Neural cell (in vitro differentiated cells): Measurements from ENCODE around the gene CATSPER1. TPM values are rescaled to one million over a fixed set of nuclear protein-coding genes. Genes with fewer than 3 reads are reported as not detected.

Experiments used
- H2AFZ ChIP-seq: fragments of 200-600, 300-800 bp; sonication (generic), shearing (Covaris generic); 2 replicates; pipeline ENCODE4 v1.6.0; 2014; ENCODE audit warnings: low read depth, mild to moderate bottlenecking, antibody characterized with exemption, low read length, moderate library complexity
- H3F3A ChIP-seq: fragments of 200-600 bp; shearing (Covaris generic); 2 replicates; pipeline ENCODE4 v1.6.1; 2016; ENCODE audit warnings: mild to moderate bottlenecking, moderate library complexity, mixed read lengths, antibody characterized with exemption, low read length; ENCODE audit not compliant: insufficient read depth, poor library complexity, severe bottlenecking
- H3K27ac ChIP-seq: fragments of 200-600, 300-800 bp; sonication (generic), shearing (Covaris generic); 2 replicates; pipeline ENCODE4 v1.5.1; 2014; ENCODE audit warnings: mild to moderate bottlenecking, low read length, moderate library complexity
- H3K27me3 ChIP-seq: fragments of 300-800, 200-600 bp; sonication (generic), shearing (Covaris generic); 2 replicates; pipeline ENCODE4 v1.6.0; 2014; ENCODE audit warnings: mild to moderate bottlenecking, low read depth, low read length, moderate library complexity; ENCODE audit not compliant: insufficient read depth
- H3K36me3 ChIP-seq: fragments of 300-800, 200-600 bp; sonication (generic), shearing (Covaris generic); 2 replicates; pipeline ENCODE4 v1.5.1; 2014; ENCODE audit warnings: mild to moderate bottlenecking, antibody characterized with exemption, low read length, moderate library complexity; ENCODE audit not compliant: insufficient read depth
- H3K4me2 ChIP-seq: fragments of 300-800, 200-600 bp; sonication (generic), shearing (Covaris generic); 2 replicates; pipeline ENCODE4 v1.6.0; 2014; ENCODE audit warnings: mild to moderate bottlenecking, low read length
- H3K4me3 ChIP-seq: fragments of 300-800, 200-600 bp; sonication (generic), shearing (Covaris generic); 2 replicates; pipeline ENCODE4 v1.5.1; 2014; ENCODE audit warnings: mild to moderate bottlenecking, low read length, moderate library complexity
- H3K79me2 ChIP-seq: fragments of 200-600 bp; shearing (Covaris generic); replicated peaks from 2 replicates; pipeline ENCODE4 v1.6.0; 2014; ENCODE audit warnings: mild to moderate bottlenecking, low read length, moderate library complexity; ENCODE audit not compliant: insufficient read depth
- H3K9ac ChIP-seq: fragments of 300-800, 200-600 bp; sonication (generic), shearing (Covaris generic); 2 replicates; pipeline ENCODE4 v1.6.1; 2016; ENCODE audit warnings: mild to moderate bottlenecking, low read length, mixed read lengths
- H3K9me2 ChIP-seq: fragments of 200-600 bp; shearing (Covaris generic); 2 replicates; pipeline ENCODE4 v1.6.1; 2016; ENCODE audit warnings: mild to moderate bottlenecking, low read length, mixed read lengths; ENCODE audit not compliant: insufficient read depth
- H3K9me3 ChIP-seq: fragments of 200-600, 300-800 bp; sonication (generic), shearing (Covaris generic); 2 replicates; pipeline ENCODE4 v1.6.1; 2016; ENCODE audit warnings: mild to moderate bottlenecking, mixed run types, low read length, moderate library complexity, mixed read lengths
- H4K20me1 ChIP-seq: fragments of 200-600 bp; shearing (Covaris generic); 2 replicates; pipeline ENCODE4 v1.6.1; 2016; ENCODE audit warnings: mild to moderate bottlenecking, mixed run types; ENCODE audit not compliant: insufficient read depth
- CTCF ChIP-seq: fragments of 450-650 bp; IDR thresholded peaks from 2 replicates; pipeline ENCODE4 v1.5.1; 2014; ENCODE audit warnings: antibody characterized with exemption, mild to moderate bottlenecking, moderate library complexity; ENCODE audit not compliant: poor library complexity, severe bottlenecking
- EP300 ChIP-seq: fragments of 450-650 bp; conservative IDR thresholded peaks from 2 replicates; pipeline ENCODE4 v1.6.1; 2014; ENCODE audit warnings: antibody characterized with exemption, mild to moderate bottlenecking, moderate library complexity; ENCODE audit not compliant: poor library complexity, severe bottlenecking
- EZH2 ChIP-seq: fragments of 200-600, 300-800 bp; shearing (Covaris generic), sonication (generic); IDR thresholded peaks from 2 replicates; pipeline ENCODE4 v1.6.1; 2014; ENCODE audit warnings: antibody characterized with exemption, low read length, borderline replicate concordance, mild to moderate bottlenecking; ENCODE audit not compliant: insufficient read depth, poor library complexity, severe bottlenecking
- MXI1 ChIP-seq: fragments of 450-650 bp; conservative IDR thresholded peaks from 2 replicates; pipeline ENCODE4 v1.6.1; 2014; ENCODE audit warnings: antibody characterized with exemption, mild to moderate bottlenecking; ENCODE audit not compliant: poor library complexity, severe bottlenecking
- POLR2AphosphoS5 ChIP-seq: IDR thresholded peaks from 2 replicates; pipeline ENCODE4 v1.6.1; 2012
- RAD21 ChIP-seq: fragments of 450-650 bp; conservative IDR thresholded peaks from 2 replicates; pipeline ENCODE4 v1.6.1; 2014; ENCODE audit warnings: antibody characterized with exemption, mild to moderate bottlenecking, moderate library complexity
- REST ChIP-seq: IDR thresholded peaks from 2 replicates; pipeline ENCODE4 v1.6.1; 2012; ENCODE audit warnings: borderline replicate concordance
- SMC3 ChIP-seq: fragments of 450-650 bp; conservative IDR thresholded peaks from 2 replicates; pipeline ENCODE4 v1.6.1; 2014; ENCODE audit warnings: antibody characterized with exemption, mild to moderate bottlenecking, moderate library complexity; ENCODE audit not compliant: poor library complexity
- TAF1 ChIP-seq: IDR thresholded peaks from 2 replicates; pipeline ENCODE4 v1.6.1; 2012; ENCODE audit warnings: low read depth
- polyA plus RNA-seq: library from polyadenylated mRNA; depleted of rRNA; stranded (reverse); fragments of >200 nt; gene quantifications from 2 replicates; pipeline ENCODE4 v1.2.3, GENCODE V29; 2014

Gene CATSPER1
- polyA plus RNA-seq, 1 donor from 2014 or later = not detected

- Histone ChIP-seq H3K9ac (peak overlapping the region; percentile 75), H3K79me2 (peaks cover 24% of the 10 kb centered on the region), H3K4me3 (peak overlapping the region; percentile 87), H3K36me3 (peaks cover 11% of the 10 kb centered on the region), H3K9me3 (no peaks in the 10 kb centered on the region), H3K4me2 (peak overlapping the region; percentile 100), H3K9me2 (no peaks in the 10 kb centered on the region), H3F3A (peaks cover 4% of the 10 kb centered on the region), H3K27ac (no peak overlapping the region), H4K20me1 (no peaks in the 10 kb centered on the region), H2AFZ (no peak overlapping the region), H3K27me3 (no peaks in the 10 kb centered on the region)
- TF ChIP-seq SMC3 (no peak), EZH2 (no peak), TAF1 (no peak), MXI1 (no peak), CTCF (no peak), RAD21 (no peak), REST (no peak), POLR2AphosphoS5 (no peak), EP300 (no peak)
Observed at GRCh38 chr11:66072081-66072480, 45.8 kb upstream of the CATSPER1 start.

- no peaks in the 10 kb centered on the region for H3K9me2 ChIP-seq
- no peaks in the 10 kb centered on the region for H3K27me3 ChIP-seq
- no peak for TF ChIP-seq POLR2AphosphoS5
- H3K9ac ChIP-seq = peak overlapping the region; percentile 75
- peak overlapping the region; percentile 87 for H3K4me3 ChIP-seq
- peaks cover 11% of the 10 kb centered on the region for H3K36me3 ChIP-seq
- no peak overlapping the region for H3K27ac ChIP-seq
- no peak overlapping the region for H2AFZ ChIP-seq
- no peaks in the 10 kb centered on the region for H4K20me1 ChIP-seq
- H3K79me2 ChIP-seq = peaks cover 24% of the 10 kb centered on the region
- H3F3A ChIP-seq = peaks cover 4% of the 10 kb centered on the region
- H3K9me3 ChIP-seq = no peaks in the 10 kb centered on the region
- H3K4me2 ChIP-seq = peak overlapping the region; percentile 100
Observed at GRCh38 chr11:66071381-66071801, 45.1 kb upstream of the CATSPER1 start.
